GM12878 (cell line): ENCODE data around the gene ATP1A1. TPM values are rescaled to one million over a fixed set of nuclear protein-coding genes. Genes with fewer than 3 reads are reported as not detected.

Source experiments
- ATAC-seq: fragments of 200-7000 bp; cut with Tn5 transposase; 3 replicates; pipeline ENCODE4 v1.9.1; 2020; ENCODE audit warnings: mild to moderate bottlenecking, moderate library complexity
- BruUV-seq: library from RNA; stranded (reverse); fragments of 400-500 nt; replicated peaks from 2 replicates; lab custom pipeline; 2021; lab: Mats Ljungman, UMichigan
- CTCF ChIA-PET: fragments of 300-600 bp; sonication (Branson Sonifier 250); formaldehyde crosslinking; extraction: SDS; loops from one replicate; lab custom pipeline; 2021; ENCODE audit warnings: inconsistent platforms; lab: Yijun Ruan, JAX
- POLR2A ChIA-PET: fragments of 350-600 bp; formaldehyde crosslinking; extraction: SDS; loops from one replicate; lab custom pipeline; 2021; ENCODE audit warnings: inconsistent platforms; lab: Charles Lee
- RAD21 ChIA-PET: fragments of 300-600 bp; sonication (Branson Sonifier 250); formaldehyde crosslinking; loops from one replicate; lab custom pipeline; 2023; ENCODE audit warnings: antibody characterized with exemption; ENCODE audit not compliant: unreplicated experiment; lab: Charles Lee
- SMC1A ChIA-PET: fragments of 300-600 bp; sonication (Branson Sonifier 250); formaldehyde crosslinking; loops from one replicate; lab custom pipeline; 2023; ENCODE audit not compliant: unreplicated experiment, uncharacterized antibody; lab: Charles Lee
- DNase-seq: peaks from one replicate; pipeline ENCODE4 v3.0.0-alpha.2; 2011; ENCODE audit warnings: low read depth, low spot score
- FAIRE-seq: peaks from 3 replicates; lab custom pipeline; 2011; peaks lifted over from hg19 to GRCh38; lab: Jason Lieb, UNC
- H2AFZ ChIP-seq: 2 replicates; pipeline ENCODE4 v1.6.0; 2011; ENCODE audit warnings: low read depth, low read length, control low read depth; ENCODE audit not compliant: control insufficient read depth
- H3K27ac ChIP-seq: 2 replicates; pipeline ENCODE4 v1.5.1; 2011; ENCODE audit warnings: control low read depth; ENCODE audit not compliant: control insufficient read depth, insufficient read depth
- H3K27me3 ChIP-seq, 2 experiments: replicated peaks in 1 of 2; 2 replicates each; pipeline versions ENCODE4 v1.6.0 to v1.6.1; 2011; ENCODE audit warnings: low read length in 1 of 2; ENCODE audit not compliant: control insufficient read depth in 2 of 2, insufficient read depth in 2 of 2
- H3K36me3 ChIP-seq, 2 experiments: 2 replicates each; pipeline ENCODE4 v1.5.1; 2011; ENCODE audit warnings: low read length in 1 of 2; ENCODE audit not compliant: control insufficient read depth in 2 of 2, insufficient read depth in 2 of 2
- H3K4me1 ChIP-seq: 2 replicates; pipeline ENCODE4 v1.6.1; 2011; ENCODE audit warnings: mild to moderate bottlenecking, low read length, moderate library complexity, mixed read lengths; ENCODE audit not compliant: control insufficient read depth, insufficient read depth
- H3K4me2 ChIP-seq: 2 replicates; pipeline ENCODE4 v1.6.0; 2011; ENCODE audit warnings: control low read depth; ENCODE audit not compliant: control insufficient read depth, insufficient read depth
- H3K4me3 ChIP-seq: fragments of 200-600 bp; sonication (generic); 2 replicates; pipeline ENCODE4 v1.5.1; 2016
- H3K79me2 ChIP-seq: 2 replicates; pipeline ENCODE4 v1.6.0; 2011; ENCODE audit warnings: low read length; ENCODE audit not compliant: control insufficient read depth, insufficient read depth
- H3K9ac ChIP-seq: 2 replicates; pipeline ENCODE4 v1.8.0; 2011; ENCODE audit warnings: low read length, control low read depth, mixed read lengths; ENCODE audit not compliant: control insufficient read depth, insufficient read depth
- H3K9me3 ChIP-seq: replicated peaks from 3 replicates; pipeline ENCODE4 v1.5.1; 2011; ENCODE audit warnings: mild to moderate bottlenecking, low read length; ENCODE audit not compliant: control insufficient read depth, insufficient read depth
- H4K20me1 ChIP-seq: 2 replicates; pipeline ENCODE4 v1.6.0; 2011; ENCODE audit not compliant: control insufficient read depth, insufficient read depth
- KAT2A ChIP-seq: conservative IDR thresholded peaks from 2 replicates; pipeline ENCODE4 v1.6.1; 2011; ENCODE audit warnings: low read depth, low read length; ENCODE audit not compliant: control insufficient read depth
- NBN ChIP-seq: fragments of 450-650 bp; IDR thresholded peaks from 2 replicates; pipeline ENCODE4 v1.6.1; 2016
- SREBF2 ChIP-seq: IDR thresholded peaks from 2 replicates; pipeline ENCODE4 v1.6.1; 2012; ENCODE audit warnings: mild to moderate bottlenecking, low read length
- WGBS: methylation state at CpG from one replicate; pipeline ENCODE4 v1.1.6; 2016; ENCODE audit warnings: low lambda C conversion rate; ENCODE audit not compliant: insufficient replicate concordance, insufficient coverage; ENCODE audit errors: missing lambda C conversion rate; 5-methylcytosine and 5-hydroxymethylcytosine counted together
- in situ Hi-C: fragments of 300-500 bp; cut with MboI; formaldehyde crosslinking; loops from 9 replicates; pipeline ENCODE4 v1.14.3; 2018; ENCODE audit warnings: mixed read lengths
- intact Hi-C: fragments of 100-400 bp; cut with micrococcal nuclease; formaldehyde crosslinking; loops from one replicate; pipeline ENCODE4 v1.14.2; 2022; ENCODE audit not compliant: unreplicated experiment
- polyA plus RNA-seq, 11 experiments: library from polyadenylated mRNA; depleted of rRNA in 4 of 11; unstranded in 6 of 11; stranded (reverse) in 5 of 11; fragments of >200 nt; fragmentation: Nextera tagmentation in 4 of 11; fragmentation: Illumina TruSeq in 1 of 11; extraction: Ambion mirVana in 4 of 11; extraction: Trizol in 1 of 11; gene quantifications; 1 replicate in 1 of 11; 2 replicates in 10 of 11; pipeline versions ENCODE4 v1.2.1 to v1.2.3, GENCODE V29; 2011 to 2016; ENCODE audit warnings: inconsistent platforms in 2 of 11, missing spikeins in 2 of 11, low read depth in 1 of 11
- total RNA-seq, 4 experiments: library from RNA; depleted of rRNA in 3 of 4; stranded (reverse); fragments of >200 nt in 3 of 4; fragmentation: Illumina TruSeq in 1 of 4; extraction: Trizol in 1 of 4; gene quantifications; 2 replicates each; pipeline versions ENCODE4 v1.2.1 to v1.2.3, GENCODE V29; 2013 to 2021
- TF ChIP-seq, protein P1 (sequence below): fragments of 150-350 bp; IDR thresholded peaks from 2 replicates; pipeline ENCODE4 v1.6.1; 2014; ENCODE audit warnings: mild to moderate bottlenecking, low read depth, low read length

ATP1A1 gene
- total and polyA plus RNA-seq, 10 of the 15 experiments (the other 5 are each of a cell fraction or from before 2014, with no cell fraction given) = 113 to 566 (median 313) TPM

DNA sequence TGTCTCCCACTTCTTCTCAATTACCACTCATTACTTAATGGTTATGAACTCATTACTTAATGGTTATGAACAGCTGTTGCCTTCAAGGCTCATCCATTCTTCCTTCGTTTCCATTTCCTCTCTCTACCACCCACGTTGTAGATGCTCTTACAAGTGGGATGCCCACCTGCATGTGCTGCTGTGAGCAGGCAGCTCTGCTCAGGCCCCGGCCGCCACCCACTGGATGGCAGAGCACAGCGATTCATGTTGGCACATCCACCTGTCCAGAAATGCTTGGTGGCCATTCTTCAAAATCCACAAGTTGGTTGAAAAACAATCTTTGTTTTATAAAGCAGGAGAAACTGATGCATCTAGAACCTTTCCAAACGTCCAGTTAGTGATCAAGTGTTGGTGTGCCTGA is 14.5 kb downstream of the ATP1A1 start:
- peaks cover 32 to 63% of the 10 kb centered on the region in 2 experiments for H3K36me3 ChIP-seq
- ChIA-PET RAD21 (interaction anchor here (1.0 kb wide), 1 partner anchor 98 kb away, joined by 3 read pairs; no protein-coding TSS in a partner anchor), SMC1A (interaction anchor here (0.9 to 4.5 kb wide), 6 partner anchors 10 to 98 kb away, joined by 3 to 23 read pairs (median 6); no protein-coding TSS in a partner anchor), POLR2A (interaction anchor here (2.2 kb wide), 1 partner anchor 11 kb away, joined by 11 read pairs; no protein-coding TSS in a partner anchor), CTCF (interaction anchor here (1.7 kb wide), 1 partner anchor 20 kb away, joined by 4 read pairs; no protein-coding TSS in a partner anchor)
- no peak overlapping the region for H3K27ac ChIP-seq
- TF ChIP-seq, protein P1, sequence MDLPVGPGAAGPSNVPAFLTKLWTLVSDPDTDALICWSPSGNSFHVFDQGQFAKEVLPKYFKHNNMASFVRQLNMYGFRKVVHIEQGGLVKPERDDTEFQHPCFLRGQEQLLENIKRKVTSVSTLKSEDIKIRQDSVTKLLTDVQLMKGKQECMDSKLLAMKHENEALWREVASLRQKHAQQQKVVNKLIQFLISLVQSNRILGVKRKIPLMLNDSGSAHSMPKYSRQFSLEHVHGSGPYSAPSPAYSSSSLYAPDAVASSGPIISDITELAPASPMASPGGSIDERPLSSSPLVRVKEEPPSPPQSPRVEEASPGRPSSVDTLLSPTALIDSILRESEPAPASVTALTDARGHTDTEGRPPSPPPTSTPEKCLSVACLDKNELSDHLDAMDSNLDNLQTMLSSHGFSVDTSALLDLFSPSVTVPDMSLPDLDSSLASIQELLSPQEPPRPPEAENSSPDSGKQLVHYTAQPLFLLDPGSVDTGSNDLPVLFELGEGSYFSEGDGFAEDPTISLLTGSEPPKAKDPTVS = no peak
- TF ChIP-seq SREBF2 = no peak
- no peak for TF ChIP-seq NBN
- peaks cover 17% of the 10 kb centered on the region for H3K4me1 ChIP-seq
- no peak overlapping the region for H2AFZ ChIP-seq
- in situ Hi-C loops (loop anchor here (10.0 kb wide), 1 partner anchor 687 kb away; no protein-coding TSS in a partner anchor), intact Hi-C loops (no loop called here)
- H3K27me3 ChIP-seq = no peaks in the 10 kb centered on the region
- no peaks in the 10 kb centered on the region; the same call in 1 of the 2 replicates for H4K20me1 ChIP-seq
- no peak for ATAC-seq
- H3K4me2 ChIP-seq = no peak overlapping the region
- 77% methylated on average over 6 of the region's 6 CpGs for WGBS
- H3K9ac ChIP-seq = no peak overlapping the region
- no TSS peak for BruUV-seq
- no peaks in the 10 kb centered on the region for H3K9me3 ChIP-seq
- DNase-seq = no peak
- FAIRE-seq = no peak
- peaks cover 28% of the 10 kb centered on the region for H3K79me2 ChIP-seq
- H3K4me3 ChIP-seq = no peak overlapping the region

DNA sequence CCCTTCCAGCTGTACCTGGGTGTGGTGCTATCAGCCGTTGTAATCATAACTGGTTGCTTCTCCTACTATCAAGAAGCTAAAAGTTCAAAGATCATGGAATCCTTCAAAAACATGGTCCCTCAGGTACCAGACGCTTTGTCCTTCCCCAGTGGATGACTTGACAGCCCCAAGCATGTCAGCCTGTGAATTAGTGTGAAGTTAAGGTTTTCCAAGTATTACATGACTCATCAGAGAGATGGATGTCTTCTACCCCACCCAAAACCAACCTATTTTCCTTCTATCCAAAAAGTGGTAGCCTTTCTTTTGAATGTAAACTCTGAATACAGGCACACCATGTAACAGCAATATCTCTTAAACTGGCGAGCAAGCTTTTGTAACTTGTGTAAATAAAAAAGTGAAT is 15.1 kb downstream of the ATP1A1 start:
- no TSS peak for BruUV-seq
- SMC1A ChIA-PET = interaction anchor here (1.1 to 4.5 kb wide), 4 partner anchors 12 to 30 kb away, joined by 3 to 23 read pairs (median 4); no protein-coding TSS in a partner anchor
- ATAC-seq = no peak
- TF ChIP-seq KAT2A = no peak
- TF ChIP-seq, all 136 proteins: peak for 0
- no peaks in the 10 kb centered on the region; the same call in 1 of the 2 replicates for H4K20me1 ChIP-seq
- H3K9me3 ChIP-seq = no peaks in the 10 kb centered on the region
- CTCF ChIA-PET = interaction anchor here (1.7 kb wide), 1 partner anchor 19 kb away, joined by 4 read pairs; no protein-coding TSS in a partner anchor
- no peak overlapping the region for H3K27ac ChIP-seq
- no peak overlapping the region for H2AFZ ChIP-seq
- in situ Hi-C loops (loop anchor here (10.0 kb wide), 1 partner anchor 687 kb away; no protein-coding TSS in a partner anchor), intact Hi-C loops (no loop called here)
- no peak for DNase-seq
- RAD21 ChIA-PET = no interaction called here
- H3K9ac ChIP-seq = no peak overlapping the region
- WGBS = 96% methylated on average over 3 of the region's 3 CpGs
- POLR2A ChIA-PET = interaction anchor here (1.2 kb wide), 1 partner anchor 12 kb away, joined by 7 read pairs; no protein-coding TSS in a partner anchor
- H3K27me3 ChIP-seq = no peaks in the 10 kb centered on the region
- H3K36me3 ChIP-seq = peaks cover 33 to 63% of the 10 kb centered on the region in 2 experiments
- no peak overlapping the region for H3K4me3 ChIP-seq
- H3K4me1 ChIP-seq = peaks cover 14% of the 10 kb centered on the region
- no peak overlapping the region for H3K4me2 ChIP-seq
- no peak for FAIRE-seq
- H3K79me2 ChIP-seq = peaks cover 23% of the 10 kb centered on the region
